Measurements from ENCODE around the gene LAMB4. TPM values are rescaled to one million over a fixed set of nuclear protein-coding genes. Genes with fewer than 3 reads are reported as not detected.

Gene LAMB4
- total RNA-seq, 1 donor from 2014 or later: not detected

GRCh38 chr7:108097703-108098102 lies 32.5 kb downstream of the LAMB4 start:
- H3K27ac ChIP-seq: no peak overlapping the region
- H3K9me3 ChIP-seq: no peaks in the 10 kb centered on the region
- H3K36me3 ChIP-seq: no peaks in the 10 kb centered on the region
- intact Hi-C loops (cut with DNase I): no loop called here
- no peak overlapping the region for H3K4me3 ChIP-seq
- no peak for DNase-seq
- H3K27me3 ChIP-seq (ENCODE audit: low read depth): no peaks in the 10 kb centered on the region
- H3K4me1 ChIP-seq: peaks cover 29% of the 10 kb centered on the region
- no peak for ATAC-seq
- TF ChIP-seq CTCF (IDR thresholded peaks at IDR 0.05): peak; percentile 36

GRCh38 chr7:108096996-108097395 lies 33.2 kb downstream of the LAMB4 start:
- intact Hi-C loops (cut with DNase I): no loop called here
- no peak for TF ChIP-seq CTCF (IDR thresholded peaks at IDR 0.05)
- no peak for ATAC-seq
- no peak for DNase-seq
- H3K4me1 ChIP-seq: peaks cover 29% of the 10 kb centered on the region
- no peak overlapping the region for H3K4me3 ChIP-seq
- no peaks in the 10 kb centered on the region for H3K9me3 ChIP-seq
- H3K27me3 ChIP-seq (ENCODE audit: low read depth): no peaks in the 10 kb centered on the region
- no peak overlapping the region for H3K27ac ChIP-seq
- H3K36me3 ChIP-seq: no peaks in the 10 kb centered on the region

- Histone ChIP-seq H3K4me3 (no peak overlapping the region), H3K4me1 (peaks cover 29% of the 10 kb centered on the region), H3K36me3 (no peaks in the 10 kb centered on the region), H3K27me3 (ENCODE audit: low read depth) (no peaks in the 10 kb centered on the region), H3K27ac (peak overlapping the region; percentile 31), H3K9me3 (no peaks in the 10 kb centered on the region)
- DNase-seq (no peak), ATAC-seq (peak; percentile 74 to 78)
- intact Hi-C loops (cut with DNase I): no loop called here
- no peak for TF ChIP-seq CTCF (IDR thresholded peaks at IDR 0.05)
These were observed 35.0 kb downstream of the LAMB4 start for GRCh38 chr7:108094933-108095710.

DNA sequence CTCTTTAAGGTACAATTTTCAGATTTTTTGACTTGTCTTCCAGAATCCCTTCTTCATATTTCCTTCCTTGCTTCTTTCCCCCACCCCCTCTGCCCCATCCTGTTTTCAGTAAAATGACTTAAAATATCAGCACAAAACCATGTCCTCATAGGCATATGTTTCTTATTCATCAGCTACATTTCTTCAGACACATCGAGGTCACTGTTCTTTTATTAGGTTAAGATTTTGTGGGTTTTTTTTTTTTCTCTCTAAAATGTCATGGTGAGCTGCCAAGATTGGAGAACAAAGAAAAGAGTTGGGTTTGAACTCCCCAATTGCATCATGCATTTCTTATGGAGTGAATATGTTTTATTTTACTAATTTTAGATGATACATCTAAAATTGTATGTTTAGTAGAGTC lies 35.8 kb downstream of the LAMB4 start:
- peak in 1 of 2 donors; percentile 40 for ATAC-seq
- Histone ChIP-seq H3K27me3 (ENCODE audit: low read depth) (no peaks in the 10 kb centered on the region), H3K27ac (peak overlapping the region; percentile 61), H3K9me3 (no peaks in the 10 kb centered on the region), H3K4me3 (no peak overlapping the region), H3K4me1 (peaks cover 29% of the 10 kb centered on the region), H3K36me3 (no peaks in the 10 kb centered on the region)
- TF ChIP-seq CTCF (IDR thresholded peaks at IDR 0.05): no peak
- DNase-seq: no peak
- intact Hi-C loops (cut with DNase I): no loop called here

DNA sequence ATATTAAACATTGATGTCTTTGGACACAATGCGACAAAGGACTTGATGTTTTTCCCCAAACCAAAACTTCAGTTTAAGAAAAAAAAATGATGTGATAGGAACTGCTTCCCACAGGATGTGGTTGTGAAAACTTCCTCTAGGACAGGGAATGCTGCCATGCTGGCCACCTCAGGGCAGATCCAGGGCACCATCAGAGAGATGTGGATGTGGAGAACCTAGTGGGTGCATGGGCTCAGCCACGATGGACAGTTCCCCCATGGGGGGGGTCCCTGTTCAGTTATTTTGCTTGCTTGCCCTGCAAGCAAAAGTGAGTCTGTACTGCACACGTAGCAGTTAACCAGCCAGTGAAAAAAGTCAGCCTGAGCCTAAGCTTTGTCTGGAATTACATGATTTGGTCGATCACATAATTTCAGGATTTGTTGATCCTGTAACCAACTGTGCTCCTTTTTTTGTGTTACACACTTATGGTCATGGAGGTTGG lies 36.3 kb downstream of the LAMB4 start:
- DNase-seq: no peak
- intact Hi-C loops (cut with DNase I): no loop called here

More for the DNA sequence above, 36.3 kb downstream of the LAMB4 start:
- Histone ChIP-seq H3K27ac (peak overlapping the region; percentile 61), H3K4me3 (no peak overlapping the region), H3K4me1 (peaks cover 29% of the 10 kb centered on the region), H3K27me3 (ENCODE audit: low read depth) (no peaks in the 10 kb centered on the region), H3K9me3 (no peaks in the 10 kb centered on the region), H3K36me3 (no peaks in the 10 kb centered on the region)
- ATAC-seq: no peak
- no peak for TF ChIP-seq CTCF (IDR thresholded peaks at IDR 0.05)
